Heart left ventricle (tissue), 13 donors: ENCODE data around the gene TREM1.

Source experiments
- CTCF ChIP-seq, 12 donors: fragments of 200-600 bp; sonication (generic) in 4 of 12; IDR thresholded peaks; one replicate each; pipeline versions ENCODE4 v1.5.0 to v1.8.0; 2018 to 2022; ENCODE audit warnings: antibody characterized with exemption in 12 of 12, mild to moderate bottlenecking in 5 of 12
- POLR2A ChIP-seq, 2 donors: fragments of 450-650 bp; IDR thresholded peaks; one replicate each; pipeline ENCODE4 v1.6.1; 2017; ENCODE audit warnings: antibody characterized with exemption in 2 of 2, mild to moderate bottlenecking in 2 of 2, moderate library complexity in 2 of 2
- donor health status: ischemic (EF 13 %, LVEDD 7.1; RV severe dilation, severe dysfunction).
- donor health status: DM: no; HTN: yes; CAD: no.
- donor health status: DM: no; HTN: no; CAD: no.
- donor health status: ischemic (EF 25% LVEDD 6.9; RV normal size, moderate dysfunction).
- donor health status: ischemic (EF 25% LVEDD 5.7; RV mildly dilated, moderate dysfunction).
- donor health status: ischemic (EF 35%, LVEDD 5.7; RV mildly dilated, moderate dysfunction).
- donor health status: nonischemic (EF 11% LVEDD 7.7; RV severe dilation, severe dysfunction).
- donor health status: DM: yes; HTN: yes; CAD: no.
- donor health status: PGD.
- donor health status: ischemic (EF 29% LVEDD 5.4; RV normal size, mild dysfunction).
- donor health status: nonischemic (EF 23%, LVEDD 6.1; RV moderate dilation, normal function).

GRCh38 chr6:41332842-41333736 lies 46.6 kb upstream of the TREM1 start:
- no peak for TF ChIP-seq POLR2A (IDR thresholded peaks at IDR 0.05)
- TF ChIP-seq CTCF (IDR thresholded peaks at IDR 0.05), result no peak
